Osteocyte (in vitro differentiated cells): Measurements from ENCODE around the gene KSR2. TPM values are rescaled to one million over a fixed set of nuclear protein-coding genes. Genes with fewer than 3 reads are reported as not detected.

Experiments used
- DNase-seq: peaks from one replicate; pipeline ENCODE4 v3.0.0; 2021; ENCODE audit warnings: mixed read lengths; ENCODE audit not compliant: unreplicated experiment; ENCODE audit errors: extremely low spot score
- H3K27ac Mint-ChIP-seq: one replicate; pipeline ENCODE4 v1.8.0; 2021; ENCODE audit warnings: mild to moderate bottlenecking, mixed read lengths; ENCODE audit not compliant: unreplicated experiment
- H3K27me3 Mint-ChIP-seq: one replicate; pipeline ENCODE4 v1.8.0; 2021; ENCODE audit warnings: mixed read lengths; ENCODE audit not compliant: unreplicated experiment
- H3K36me3 Mint-ChIP-seq: one replicate; pipeline ENCODE4 v1.8.0; 2021; ENCODE audit warnings: mixed read lengths; ENCODE audit not compliant: unreplicated experiment
- H3K4me1 Mint-ChIP-seq: one replicate; pipeline ENCODE4 v1.8.0; 2021; ENCODE audit warnings: mixed read lengths; ENCODE audit not compliant: unreplicated experiment
- H3K4me3 Mint-ChIP-seq: one replicate; pipeline ENCODE4 v1.8.0; 2021; ENCODE audit warnings: mild to moderate bottlenecking, moderate library complexity, mixed read lengths; ENCODE audit not compliant: unreplicated experiment
- H3K9me3 Mint-ChIP-seq: one replicate; pipeline ENCODE4 v1.8.0; 2021; ENCODE audit warnings: mixed read lengths; ENCODE audit not compliant: unreplicated experiment
- CTCF ChIP-seq: fragments of 200-600 bp; sonication (generic); IDR thresholded peaks from 2 replicates; pipeline ENCODE4 v1.5.0; 2021; ENCODE audit warnings: antibody characterized with exemption, mild to moderate bottlenecking, moderate library complexity
- total RNA-seq: library from RNA; stranded (reverse); gene quantifications from 2 replicates; pipeline ENCODE4 v1.2.1, GENCODE V29; 2021

The KSR2 gene
- total RNA-seq, 1 donor from 2014 or later, result not detected

- DNase-seq, result no peak
- TF ChIP-seq CTCF, result no peak
- no peaks in the 10 kb centered on the region for H3K9me3 Mint-ChIP-seq
- H3K36me3 Mint-ChIP-seq, result no peaks in the 10 kb centered on the region
- peaks cover 6% of the 10 kb centered on the region for H3K27me3 Mint-ChIP-seq
- H3K27ac Mint-ChIP-seq, result no peak overlapping the region
- no peaks in the 10 kb centered on the region for H3K4me1 Mint-ChIP-seq
- no peak overlapping the region for H3K4me3 Mint-ChIP-seq
Observed at GRCh38 chr12:117525766-117526165, 443.0 kb downstream of the KSR2 start.

GRCh38 chr12:117524806-117525205, 444.0 kb downstream of the KSR2 start:
- no peak for DNase-seq
- Mint-ChIP-seq H3K27ac (no peak overlapping the region), H3K9me3 (no peaks in the 10 kb centered on the region), H3K4me3 (no peak overlapping the region), H3K4me1 (no peaks in the 10 kb centered on the region), H3K36me3 (no peaks in the 10 kb centered on the region), H3K27me3 (peaks cover 6% of the 10 kb centered on the region)
- TF ChIP-seq CTCF, result no peak

GRCh38 chr12:117523971-117524370, 444.8 kb downstream of the KSR2 start:
- Mint-ChIP-seq H3K4me3 (no peak overlapping the region), H3K4me1 (no peaks in the 10 kb centered on the region), H3K27me3 (peaks cover 6% of the 10 kb centered on the region), H3K36me3 (no peaks in the 10 kb centered on the region), H3K9me3 (no peaks in the 10 kb centered on the region), H3K27ac (no peak overlapping the region)
- TF ChIP-seq CTCF, result no peak
- DNase-seq, result no peak

- Mint-ChIP-seq H3K4me1 (no peaks in the 10 kb centered on the region), H3K4me3 (no peak overlapping the region), H3K27ac (no peak overlapping the region), H3K36me3 (no peaks in the 10 kb centered on the region), H3K27me3 (peaks cover 2% of the 10 kb centered on the region), H3K9me3 (no peaks in the 10 kb centered on the region)
- no peak for DNase-seq
- no peak for TF ChIP-seq CTCF
Observed at GRCh38 chr12:117522559-117522958, 446.2 kb downstream of the KSR2 start.

- Mint-ChIP-seq H3K36me3 (no peaks in the 10 kb centered on the region), H3K4me3 (no peak overlapping the region), H3K27ac (no peak overlapping the region), H3K4me1 (no peaks in the 10 kb centered on the region), H3K9me3 (no peaks in the 10 kb centered on the region), H3K27me3 (peaks cover 2% of the 10 kb centered on the region)
- no peak for DNase-seq
- TF ChIP-seq CTCF, result no peak
Observed at GRCh38 chr12:117521867-117522266, 446.9 kb downstream of the KSR2 start.
